Fibroblast of the aortic adventitia (primary cell): ENCODE data around the gene VPS26A. TPM values are rescaled to one million over a fixed set of nuclear protein-coding genes. Genes with fewer than 3 reads are reported as not detected.
"Not testable (repeated sequence)": the region's sequence is repeated elsewhere in the genome, so short reads cannot be mapped to it uniquely, and the experiment has no call there.

Source experiments
- DNase-seq: peaks from one replicate; pipeline ENCODE4 v3.0.0-alpha.2; 2010; ENCODE audit warnings: low read depth
- H3K4me3 ChIP-seq: 2 replicates; pipeline ENCODE4 v1.5.1; 2011; ENCODE audit warnings: low read depth, mild to moderate bottlenecking, control low read depth, low read length, moderate library complexity
- CTCF ChIP-seq: IDR thresholded peaks from 2 replicates; pipeline ENCODE4 v1.5.1; 2011; ENCODE audit warnings: mild to moderate bottlenecking, low read length, control low read depth, inconsistent platforms; ENCODE audit not compliant: insufficient read depth
- total RNA-seq: library from RNA; depleted of rRNA; stranded (reverse); fragments of >200 nt; gene quantifications from 2 replicates; pipeline ENCODE4 v1.2.3, GENCODE V29; 2012; ENCODE audit warnings: low replicate concordance

VPS26A gene
- total RNA-seq, 1 donor = 49.2 TPM

GRCh38 chr10:69124563-69125268 lies 738 bp downstream of the VPS26A start:
- H3K4me3 ChIP-seq = peak overlapping the region; percentile 86
- TF ChIP-seq CTCF = no peak
- peak; percentile 62 for DNase-seq

GRCh38 chr10:69125554-69125953 lies 1.6 kb downstream of the VPS26A start:
- DNase-seq = no peak
- H3K4me3 ChIP-seq = peak overlapping the region; percentile 86
- no peak for TF ChIP-seq CTCF

- H3K4me3 ChIP-seq = no peak overlapping the region
- no peak for TF ChIP-seq CTCF
- DNase-seq = peak; percentile 19
These were observed 6.3 kb downstream of the VPS26A start for GRCh38 chr10:69130251-69130650.

- no peak overlapping the region for H3K4me3 ChIP-seq
- no peak for TF ChIP-seq CTCF
- DNase-seq = no peak
These were observed 16.0 kb downstream of the VPS26A start for GRCh38 chr10:69139961-69140360.

GRCh38 chr10:69141304-69141703 lies 17.3 kb downstream of the VPS26A start:
- no peak overlapping the region for H3K4me3 ChIP-seq
- TF ChIP-seq CTCF = no peak
- DNase-seq = no peak

GRCh38 chr10:69142074-69142473 lies 18.1 kb downstream of the VPS26A start:
- H3K4me3 ChIP-seq, DNase-seq: not testable (repeated sequence)

- DNase-seq = no peak
- no peak for TF ChIP-seq CTCF
- H3K4me3 ChIP-seq = no peak overlapping the region
These were observed 19.0 kb downstream of the VPS26A start for GRCh38 chr10:69142983-69143382.
